GM23338 (cell line): ENCODE data around the gene NEK10. TPM values are rescaled to one million over a fixed set of nuclear protein-coding genes. Genes with fewer than 3 reads are reported as not detected.

Experiments used
- ATAC-seq: fragments of 200-7000 bp; cut with Tn5 transposase; 3 replicates; pipeline ENCODE4 v1.9.1; 2020
- DNase-seq: peaks from one replicate; pipeline ENCODE4 v3.0.0-alpha.2; 2015; ENCODE audit warnings: low spot score
- H2AFZ ChIP-seq: fragments of 200-600 bp; sonication (generic); 2 replicates; pipeline ENCODE4 v1.8.0; 2016; ENCODE audit warnings: antibody characterized with exemption, mild to moderate bottlenecking, moderate library complexity
- H3F3A ChIP-seq: fragments of 200-600 bp; sonication (generic); replicated peaks from 2 replicates; pipeline ENCODE4 v1.8.0; 2017; ENCODE audit warnings: antibody characterized with exemption, mixed run types, low read depth
- H3K27ac ChIP-seq: fragments of 200-600 bp; sonication (generic); 2 replicates; pipeline ENCODE4 v1.6.1; 2016; ENCODE audit warnings: low read depth
- H3K27me3 ChIP-seq: fragments of 200-600 bp; sonication (generic); 2 replicates; pipeline ENCODE4 v1.8.0; 2016; ENCODE audit warnings: mild to moderate bottlenecking, mixed run types, moderate library complexity; ENCODE audit not compliant: insufficient read depth
- H3K36me3 ChIP-seq: fragments of 200-600 bp; sonication (generic); 2 replicates; pipeline ENCODE4 v1.8.0; 2016; ENCODE audit warnings: mild to moderate bottlenecking; ENCODE audit not compliant: insufficient read depth
- H3K4me1 ChIP-seq: fragments of 200-600 bp; sonication (generic); 2 replicates; pipeline ENCODE4 v1.8.0; 2016; ENCODE audit warnings: mild to moderate bottlenecking, moderate library complexity; ENCODE audit not compliant: insufficient read depth
- H3K4me2 ChIP-seq: fragments of 200-600 bp; sonication (generic); 2 replicates; pipeline ENCODE4 v1.7.1; 2017; ENCODE audit warnings: mixed run types
- H3K4me3 ChIP-seq: fragments of 200-600 bp; sonication (generic); 2 replicates; pipeline ENCODE4 v1.6.1; 2016; ENCODE audit warnings: mixed run types
- H3K79me2 ChIP-seq: fragments of 200-600 bp; sonication (generic); replicated peaks from 2 replicates; pipeline ENCODE4 v1.8.0; 2017; ENCODE audit warnings: mild to moderate bottlenecking; ENCODE audit not compliant: insufficient read depth
- H3K9me2 ChIP-seq: fragments of 200-600 bp; sonication (generic); 2 replicates; pipeline ENCODE4 v1.8.0; 2017; ENCODE audit not compliant: insufficient read depth
- H4K20me1 ChIP-seq: fragments of 200-600 bp; sonication (generic); replicated peaks from 2 replicates; pipeline ENCODE4 v1.8.0; 2017; ENCODE audit warnings: mild to moderate bottlenecking; ENCODE audit not compliant: insufficient read depth
- H3K27ac Mint-ChIP-seq: 2 replicates; pipeline ENCODE4 v1.8.0; 2020; ENCODE audit warnings: inconsistent platforms, mild to moderate bottlenecking, moderate library complexity, mixed read lengths
- H3K27me3 Mint-ChIP-seq: 3 replicates; pipeline ENCODE4 v1.8.0; 2022; ENCODE audit warnings: low read depth, mild to moderate bottlenecking, moderate library complexity, mixed read lengths, inconsistent platforms; ENCODE audit not compliant: insufficient read depth, poor library complexity
- H3K36me3 Mint-ChIP-seq: 3 replicates; pipeline ENCODE4 v1.8.0; 2021; ENCODE audit warnings: low read depth, mild to moderate bottlenecking, inconsistent platforms, moderate library complexity, mixed read lengths
- H3K4me1 Mint-ChIP-seq: 3 replicates; pipeline ENCODE4 v1.8.0; 2020; ENCODE audit warnings: mild to moderate bottlenecking, inconsistent platforms, mixed read lengths
- H3K4me3 Mint-ChIP-seq: 3 replicates; pipeline ENCODE4 v1.8.0; 2021; ENCODE audit warnings: moderate library complexity, mild to moderate bottlenecking, inconsistent platforms, mixed read lengths
- H3K9me3 Mint-ChIP-seq: 3 replicates; pipeline ENCODE4 v1.8.0; 2020; ENCODE audit warnings: moderate library complexity, mild to moderate bottlenecking, inconsistent platforms, mixed read lengths
- EZH2 ChIP-seq: fragments of 200-600 bp; sonication (generic); IDR thresholded peaks from one replicate; pipeline ENCODE4 v1.8.0; 2017; ENCODE audit warnings: antibody characterized with exemption, mild to moderate bottlenecking, low read depth; ENCODE audit not compliant: unreplicated experiment
- JUNB ChIP-seq: IDR thresholded peaks from one replicate; pipeline ENCODE4 v1.6.1; 2016; ENCODE audit warnings: antibody characterized with exemption; ENCODE audit not compliant: unreplicated experiment
- NANOG ChIP-seq: IDR thresholded peaks from 2 replicates; pipeline ENCODE4 v1.6.1; 2016; ENCODE audit warnings: antibody characterized with exemption, borderline replicate concordance
- POLR2AphosphoS5 ChIP-seq: IDR thresholded peaks from 2 replicates; pipeline ENCODE4 v1.6.1; 2016; ENCODE audit warnings: antibody characterized with exemption, low read depth
- ZNF114 ChIP-seq: fragments of 250-450 bp; sonication (Bioruptor Pico); IDR thresholded peaks from 2 replicates; pipeline ENCODE4 v1.5.0; 2020; ENCODE audit warnings: mild to moderate bottlenecking, moderate library complexity
- polyA plus RNA-seq: library from polyadenylated mRNA; unstranded; fragments of >200 nt; fragmentation: Nextera tagmentation; extraction: Ambion mirVana; gene quantifications from 2 replicates; pipeline ENCODE4 v1.2.1, GENCODE V29; 2016
- total RNA-seq: library from RNA; depleted of rRNA; stranded (reverse); fragments of >200 nt; shearing (Covaris generic); gene quantifications from 2 replicates; pipeline ENCODE4 v1.2.3, GENCODE V29; 2014
- TF ChIP-seq, protein P1 (sequence below): IDR thresholded peaks from one replicate; pipeline ENCODE4 v1.6.1; 2018; ENCODE audit warnings: antibody characterized with exemption; ENCODE audit not compliant: unreplicated experiment
- TF ChIP-seq, protein P2 (sequence below): IDR thresholded peaks from 2 replicates; pipeline ENCODE4 v1.6.1; 2016; ENCODE audit warnings: antibody characterized with exemption
- TF ChIP-seq, protein P3 (sequence below): fragments of 250-450 bp; sonication (Bioruptor Pico); IDR thresholded peaks from 2 replicates; pipeline ENCODE4 v1.5.0; 2020; ENCODE audit warnings: mild to moderate bottlenecking, moderate library complexity

The NEK10 gene
- total and polyA plus RNA-seq, 2 experiments from 2014 or later, result 0.55 to 2.0 TPM

DNA sequence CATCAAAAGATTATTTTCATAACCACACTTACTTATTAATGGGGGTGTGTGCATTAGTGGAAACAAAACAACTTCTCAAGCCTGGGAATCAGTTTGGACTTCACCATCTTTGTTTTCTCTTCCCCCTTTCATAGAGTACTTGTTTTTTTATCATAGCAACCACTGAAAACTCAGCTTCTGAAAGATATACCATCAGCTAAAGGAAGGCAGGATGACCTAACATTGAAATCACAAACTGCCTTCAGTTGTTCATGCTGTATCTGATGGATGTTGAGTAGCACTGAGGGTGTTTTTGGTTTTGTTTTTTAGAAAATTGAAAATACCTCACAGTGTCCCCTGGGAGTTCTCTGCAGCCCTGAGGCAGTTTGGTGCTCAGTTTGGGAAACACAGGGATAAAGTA is 46.5 kb downstream of the NEK10 start (continued):
- TF ChIP-seq JUNB, result no peak
- TF ChIP-seq POLR2AphosphoS5, result no peak
- no peak for TF ChIP-seq ZNF114 (CRISPR knock-in tag)
- no peak for TF ChIP-seq NANOG

DNA sequence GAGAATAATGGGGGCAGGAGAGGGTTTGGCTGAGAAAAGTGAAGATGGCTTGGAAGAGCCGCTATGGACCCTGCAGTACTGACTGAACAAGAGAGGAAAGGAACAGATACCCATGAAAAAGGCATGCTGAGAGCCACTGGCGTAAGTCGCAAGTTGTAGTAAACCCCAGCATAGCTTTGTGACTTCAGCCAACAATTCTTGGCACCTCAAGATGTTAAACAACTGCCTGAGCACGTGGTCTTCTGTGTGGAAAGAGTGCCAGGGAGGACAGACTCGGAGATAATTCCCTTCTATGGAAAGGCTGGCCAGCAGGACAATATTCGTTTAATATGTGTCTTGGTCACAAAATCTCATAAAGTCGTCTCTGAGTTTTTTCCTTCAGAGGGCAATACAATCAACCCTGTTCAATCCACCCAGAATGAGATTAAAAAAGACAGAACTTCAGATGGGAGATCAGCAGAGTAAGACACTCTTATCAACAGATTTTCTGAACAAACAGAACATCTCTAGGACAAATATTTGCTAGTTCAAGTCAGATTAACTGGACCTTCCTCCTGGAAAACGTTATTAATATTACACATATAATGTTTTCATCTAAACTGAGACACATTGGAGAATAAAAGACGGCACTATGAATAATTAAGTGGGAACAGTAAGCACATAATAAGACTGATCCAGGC is 49.2 kb downstream of the NEK10 start:
- H3K27me3 Mint-ChIP-seq, result no peaks in the 10 kb centered on the region
- H3K79me2 ChIP-seq, result no peaks in the 10 kb centered on the region
- H3K4me1 Mint-ChIP-seq, result no peaks in the 10 kb centered on the region
- no peaks in the 10 kb centered on the region for H3F3A ChIP-seq
- no peak overlapping the region for H3K4me3 ChIP-seq
- H3K27ac ChIP-seq, result no peak overlapping the region
- H3K36me3 ChIP-seq, result no peaks in the 10 kb centered on the region
- no peaks in the 10 kb centered on the region for H3K27me3 ChIP-seq
- H3K27ac Mint-ChIP-seq, result no peak overlapping the region
- H3K9me2 ChIP-seq, result no peaks in the 10 kb centered on the region
- no peak for DNase-seq
- no peak overlapping the region for H2AFZ ChIP-seq
- H3K9me3 Mint-ChIP-seq, result no peaks in the 10 kb centered on the region
- no peak for TF ChIP-seq ZNF114 (CRISPR knock-in tag)
- no peak for TF ChIP-seq POLR2AphosphoS5
- H3K36me3 Mint-ChIP-seq, result no peaks in the 10 kb centered on the region
- H3K4me3 Mint-ChIP-seq, result no peak overlapping the region
- no peak overlapping the region for H3K4me2 ChIP-seq
- ATAC-seq, result no peak
- H3K4me1 ChIP-seq, result no peaks in the 10 kb centered on the region
- no peaks in the 10 kb centered on the region for H4K20me1 ChIP-seq

DNA sequence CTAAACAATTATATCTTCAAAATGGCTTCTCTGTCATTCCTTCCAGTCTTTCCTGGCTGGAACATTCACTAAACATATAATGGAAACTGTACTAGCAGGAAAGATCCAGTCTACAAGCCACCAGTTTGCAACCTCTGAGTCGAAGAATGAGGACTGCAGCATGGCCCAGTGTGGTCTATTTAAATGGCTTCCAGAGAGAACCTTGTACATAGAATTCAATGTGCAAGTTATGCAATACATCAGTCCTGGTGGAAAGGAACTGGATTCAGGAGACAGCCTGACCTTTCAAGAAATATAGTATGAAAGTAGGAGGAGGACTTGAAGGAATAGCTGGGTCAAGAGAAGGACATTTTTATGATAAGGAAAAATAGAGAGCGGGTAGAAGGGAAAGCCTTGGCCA is 49.9 kb downstream of the NEK10 start:
- H3K4me3 ChIP-seq, result no peak overlapping the region
- TF ChIP-seq, protein P1, sequence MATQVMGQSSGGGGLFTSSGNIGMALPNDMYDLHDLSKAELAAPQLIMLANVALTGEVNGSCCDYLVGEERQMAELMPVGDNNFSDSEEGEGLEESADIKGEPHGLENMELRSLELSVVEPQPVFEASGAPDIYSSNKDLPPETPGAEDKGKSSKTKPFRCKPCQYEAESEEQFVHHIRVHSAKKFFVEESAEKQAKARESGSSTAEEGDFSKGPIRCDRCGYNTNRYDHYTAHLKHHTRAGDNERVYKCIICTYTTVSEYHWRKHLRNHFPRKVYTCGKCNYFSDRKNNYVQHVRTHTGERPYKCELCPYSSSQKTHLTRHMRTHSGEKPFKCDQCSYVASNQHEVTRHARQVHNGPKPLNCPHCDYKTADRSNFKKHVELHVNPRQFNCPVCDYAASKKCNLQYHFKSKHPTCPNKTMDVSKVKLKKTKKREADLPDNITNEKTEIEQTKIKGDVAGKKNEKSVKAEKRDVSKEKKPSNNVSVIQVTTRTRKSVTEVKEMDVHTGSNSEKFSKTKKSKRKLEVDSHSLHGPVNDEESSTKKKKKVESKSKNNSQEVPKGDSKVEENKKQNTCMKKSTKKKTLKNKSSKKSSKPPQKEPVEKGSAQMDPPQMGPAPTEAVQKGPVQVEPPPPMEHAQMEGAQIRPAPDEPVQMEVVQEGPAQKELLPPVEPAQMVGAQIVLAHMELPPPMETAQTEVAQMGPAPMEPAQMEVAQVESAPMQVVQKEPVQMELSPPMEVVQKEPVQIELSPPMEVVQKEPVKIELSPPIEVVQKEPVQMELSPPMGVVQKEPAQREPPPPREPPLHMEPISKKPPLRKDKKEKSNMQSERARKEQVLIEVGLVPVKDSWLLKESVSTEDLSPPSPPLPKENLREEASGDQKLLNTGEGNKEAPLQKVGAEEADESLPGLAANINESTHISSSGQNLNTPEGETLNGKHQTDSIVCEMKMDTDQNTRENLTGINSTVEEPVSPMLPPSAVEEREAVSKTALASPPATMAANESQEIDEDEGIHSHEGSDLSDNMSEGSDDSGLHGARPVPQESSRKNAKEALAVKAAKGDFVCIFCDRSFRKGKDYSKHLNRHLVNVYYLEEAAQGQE, result no peak
- TF ChIP-seq, protein P2, sequence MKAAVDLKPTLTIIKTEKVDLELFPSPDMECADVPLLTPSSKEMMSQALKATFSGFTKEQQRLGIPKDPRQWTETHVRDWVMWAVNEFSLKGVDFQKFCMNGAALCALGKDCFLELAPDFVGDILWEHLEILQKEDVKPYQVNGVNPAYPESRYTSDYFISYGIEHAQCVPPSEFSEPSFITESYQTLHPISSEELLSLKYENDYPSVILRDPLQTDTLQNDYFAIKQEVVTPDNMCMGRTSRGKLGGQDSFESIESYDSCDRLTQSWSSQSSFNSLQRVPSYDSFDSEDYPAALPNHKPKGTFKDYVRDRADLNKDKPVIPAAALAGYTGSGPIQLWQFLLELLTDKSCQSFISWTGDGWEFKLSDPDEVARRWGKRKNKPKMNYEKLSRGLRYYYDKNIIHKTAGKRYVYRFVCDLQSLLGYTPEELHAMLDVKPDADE, result no peak
- TF ChIP-seq EZH2 (no peak), ZNF114 (CRISPR knock-in tag) (no peak), POLR2AphosphoS5 (no peak)
- TF ChIP-seq, protein P3, sequence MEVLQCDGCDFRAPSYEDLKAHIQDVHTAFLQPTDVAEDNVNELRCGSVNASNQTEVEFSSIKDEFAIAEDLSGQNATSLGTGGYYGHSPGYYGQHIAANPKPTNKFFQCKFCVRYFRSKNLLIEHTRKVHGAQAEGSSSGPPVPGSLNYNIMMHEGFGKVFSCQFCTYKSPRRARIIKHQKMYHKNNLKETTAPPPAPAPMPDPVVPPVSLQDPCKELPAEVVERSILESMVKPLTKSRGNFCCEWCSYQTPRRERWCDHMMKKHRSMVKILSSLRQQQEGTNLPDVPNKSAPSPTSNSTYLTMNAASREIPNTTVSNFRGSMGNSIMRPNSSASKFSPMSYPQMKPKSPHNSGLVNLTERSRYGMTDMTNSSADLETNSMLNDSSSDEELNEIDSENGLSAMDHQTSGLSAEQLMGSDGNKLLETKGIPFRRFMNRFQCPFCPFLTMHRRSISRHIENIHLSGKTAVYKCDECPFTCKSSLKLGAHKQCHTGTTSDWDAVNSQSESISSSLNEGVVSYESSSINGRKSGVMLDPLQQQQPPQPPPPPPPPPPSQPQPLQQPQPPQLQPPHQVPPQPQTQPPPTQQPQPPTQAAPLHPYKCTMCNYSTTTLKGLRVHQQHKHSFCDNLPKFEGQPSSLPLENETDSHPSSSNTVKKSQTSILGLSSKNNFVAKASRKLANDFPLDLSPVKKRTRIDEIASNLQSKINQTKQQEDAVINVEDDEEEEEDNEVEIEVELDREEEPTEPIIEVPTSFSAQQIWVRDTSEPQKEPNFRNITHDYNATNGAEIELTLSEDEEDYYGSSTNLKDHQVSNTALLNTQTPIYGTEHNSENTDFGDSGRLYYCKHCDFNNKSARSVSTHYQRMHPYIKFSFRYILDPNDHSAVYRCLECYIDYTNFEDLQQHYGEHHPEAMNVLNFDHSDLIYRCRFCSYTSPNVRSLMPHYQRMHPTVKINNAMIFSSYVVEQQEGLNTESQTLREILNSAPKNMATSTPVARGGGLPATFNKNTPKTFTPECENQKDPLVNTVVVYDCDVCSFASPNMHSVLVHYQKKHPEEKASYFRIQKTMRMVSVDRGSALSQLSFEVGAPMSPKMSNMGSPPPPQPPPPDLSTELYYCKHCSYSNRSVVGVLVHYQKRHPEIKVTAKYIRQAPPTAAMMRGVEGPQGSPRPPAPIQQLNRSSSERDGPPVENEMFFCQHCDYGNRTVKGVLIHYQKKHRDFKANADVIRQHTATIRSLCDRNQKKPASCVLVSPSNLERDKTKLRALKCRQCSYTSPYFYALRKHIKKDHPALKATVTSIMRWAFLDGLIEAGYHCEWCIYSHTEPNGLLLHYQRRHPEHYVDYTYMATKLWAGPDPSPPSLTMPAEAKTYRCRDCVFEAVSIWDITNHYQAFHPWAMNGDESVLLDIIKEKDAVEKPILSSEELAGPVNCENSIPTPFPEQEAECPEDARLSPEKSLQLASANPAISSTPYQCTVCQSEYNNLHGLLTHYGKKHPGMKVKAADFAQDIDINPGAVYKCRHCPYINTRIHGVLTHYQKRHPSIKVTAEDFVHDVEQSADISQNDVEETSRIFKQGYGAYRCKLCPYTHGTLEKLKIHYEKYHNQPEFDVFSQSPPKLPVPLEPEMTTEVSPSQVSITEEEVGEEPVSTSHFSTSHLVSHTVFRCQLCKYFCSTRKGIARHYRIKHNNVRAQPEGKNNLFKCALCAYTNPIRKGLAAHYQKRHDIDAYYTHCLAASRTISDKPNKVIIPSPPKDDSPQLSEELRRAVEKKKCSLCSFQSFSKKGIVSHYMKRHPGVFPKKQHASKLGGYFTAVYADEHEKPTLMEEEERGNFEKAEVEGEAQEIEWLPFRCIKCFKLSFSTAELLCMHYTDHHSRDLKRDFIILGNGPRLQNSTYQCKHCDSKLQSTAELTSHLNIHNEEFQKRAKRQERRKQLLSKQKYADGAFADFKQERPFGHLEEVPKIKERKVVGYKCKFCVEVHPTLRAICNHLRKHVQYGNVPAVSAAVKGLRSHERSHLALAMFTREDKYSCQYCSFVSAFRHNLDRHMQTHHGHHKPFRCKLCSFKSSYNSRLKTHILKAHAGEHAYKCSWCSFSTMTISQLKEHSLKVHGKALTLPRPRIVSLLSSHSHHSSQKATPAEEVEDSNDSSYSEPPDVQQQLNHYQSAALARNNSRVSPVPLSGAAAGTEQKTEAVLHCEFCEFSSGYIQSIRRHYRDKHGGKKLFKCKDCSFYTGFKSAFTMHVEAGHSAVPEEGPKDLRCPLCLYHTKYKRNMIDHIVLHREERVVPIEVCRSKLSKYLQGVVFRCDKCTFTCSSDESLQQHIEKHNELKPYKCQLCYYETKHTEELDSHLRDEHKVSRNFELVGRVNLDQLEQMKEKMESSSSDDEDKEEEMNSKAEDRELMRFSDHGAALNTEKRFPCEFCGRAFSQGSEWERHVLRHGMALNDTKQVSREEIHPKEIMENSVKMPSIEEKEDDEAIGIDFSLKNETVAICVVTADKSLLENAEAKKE (CRISPR knock-in tag), result no peak

More for the DNA sequence above, 49.9 kb downstream of the NEK10 start:
- H3K4me2 ChIP-seq, result no peak overlapping the region
- no peaks in the 10 kb centered on the region for H3F3A ChIP-seq
- Mint-ChIP-seq H3K4me1 (no peaks in the 10 kb centered on the region), H3K9me3 (no peaks in the 10 kb centered on the region), H3K36me3 (no peaks in the 10 kb centered on the region), H3K4me3 (no peak overlapping the region), H3K27ac (no peak overlapping the region), H3K27me3 (no peaks in the 10 kb centered on the region)
- no peak overlapping the region for H2AFZ ChIP-seq
- no peaks in the 10 kb centered on the region for H3K4me1 ChIP-seq
- no peaks in the 10 kb centered on the region for H3K79me2 ChIP-seq
- no peaks in the 10 kb centered on the region for H3K36me3 ChIP-seq
- no peak overlapping the region for H3K27ac ChIP-seq
- no peaks in the 10 kb centered on the region for H3K9me2 ChIP-seq
- no peaks in the 10 kb centered on the region for H4K20me1 ChIP-seq
- DNase-seq, result no peak
- no peaks in the 10 kb centered on the region for H3K27me3 ChIP-seq
- ATAC-seq, result no peak
